ENCODE measurements around the gene PEX13. TPM values are rescaled to one million over a fixed set of nuclear protein-coding genes. Genes with fewer than 3 reads are reported as not detected.
A peak's percentile ranks its signal among the peaks of the same experiment; 100 is the strongest.

The PEX13 gene
- total RNA-seq, 1 donor = 42.3 TPM

GRCh38 chr2:60991644-60992043 lies 25.9 kb upstream of the PEX13 start:
- TF ChIP-seq, protein P1, sequence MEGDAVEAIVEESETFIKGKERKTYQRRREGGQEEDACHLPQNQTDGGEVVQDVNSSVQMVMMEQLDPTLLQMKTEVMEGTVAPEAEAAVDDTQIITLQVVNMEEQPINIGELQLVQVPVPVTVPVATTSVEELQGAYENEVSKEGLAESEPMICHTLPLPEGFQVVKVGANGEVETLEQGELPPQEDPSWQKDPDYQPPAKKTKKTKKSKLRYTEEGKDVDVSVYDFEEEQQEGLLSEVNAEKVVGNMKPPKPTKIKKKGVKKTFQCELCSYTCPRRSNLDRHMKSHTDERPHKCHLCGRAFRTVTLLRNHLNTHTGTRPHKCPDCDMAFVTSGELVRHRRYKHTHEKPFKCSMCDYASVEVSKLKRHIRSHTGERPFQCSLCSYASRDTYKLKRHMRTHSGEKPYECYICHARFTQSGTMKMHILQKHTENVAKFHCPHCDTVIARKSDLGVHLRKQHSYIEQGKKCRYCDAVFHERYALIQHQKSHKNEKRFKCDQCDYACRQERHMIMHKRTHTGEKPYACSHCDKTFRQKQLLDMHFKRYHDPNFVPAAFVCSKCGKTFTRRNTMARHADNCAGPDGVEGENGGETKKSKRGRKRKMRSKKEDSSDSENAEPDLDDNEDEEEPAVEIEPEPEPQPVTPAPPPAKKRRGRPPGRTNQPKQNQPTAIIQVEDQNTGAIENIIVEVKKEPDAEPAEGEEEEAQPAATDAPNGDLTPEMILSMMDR (IDR thresholded peaks at IDR 0.05; ENCODE audit: insufficient read depth, low read depth, low read length) = no peak
- DNase-seq (ENCODE audit: low read depth) = no peak
- no peak overlapping the region for H3K4me3 ChIP-seq (ENCODE audit: low read depth, low read length)

DNA sequence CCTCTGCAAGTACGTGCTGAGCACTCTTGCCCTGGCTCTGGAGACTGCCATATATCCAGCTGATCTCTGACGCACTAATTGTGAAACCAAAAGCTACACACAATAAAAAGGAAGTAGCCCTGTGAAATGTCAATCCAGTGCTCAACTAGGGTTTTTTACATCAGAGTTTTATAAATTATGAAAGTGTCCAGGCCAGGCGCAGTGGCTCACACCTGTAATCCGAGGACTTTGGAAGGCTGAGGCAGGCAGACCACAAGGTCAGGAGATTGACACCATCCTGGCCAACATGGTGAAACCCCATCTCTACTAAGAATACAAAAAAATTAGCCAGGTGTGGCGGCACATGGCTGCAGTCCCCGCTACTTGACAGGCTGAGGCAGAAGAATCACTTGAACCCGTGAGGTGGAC lies 24.5 kb upstream of the PEX13 start:
- TF ChIP-seq, protein P1 (IDR thresholded peaks at IDR 0.05; ENCODE audit: insufficient read depth, low read depth, low read length) = no peak
- no peak for DNase-seq (ENCODE audit: low read depth)
- no peak overlapping the region for H3K4me3 ChIP-seq (ENCODE audit: low read depth, low read length)

DNA sequence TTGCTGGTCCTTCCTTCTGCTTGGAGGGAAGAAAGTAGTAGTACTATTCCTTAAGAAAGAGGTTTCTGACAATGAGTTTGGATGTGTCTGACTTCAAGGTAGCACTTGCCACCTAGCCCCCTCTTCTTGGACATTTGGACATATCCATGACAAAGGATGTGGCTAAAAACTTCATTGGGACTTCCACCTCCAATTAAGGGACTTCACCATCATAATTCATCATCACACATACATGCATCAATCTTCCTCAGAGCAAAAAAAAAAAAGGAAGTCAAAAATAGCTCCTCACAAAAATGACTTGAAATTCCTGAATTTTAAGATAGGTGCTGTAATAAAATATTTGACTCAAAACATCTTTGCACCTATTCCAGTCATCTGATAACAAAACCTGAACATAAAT lies 23.4 kb upstream of the PEX13 start:
- TF ChIP-seq, protein P1 (IDR thresholded peaks at IDR 0.05; ENCODE audit: insufficient read depth, low read depth, low read length) = no peak
- no peak for DNase-seq (ENCODE audit: low read depth)
- H3K4me3 ChIP-seq (ENCODE audit: low read depth, low read length) = no peak overlapping the region

DNA sequence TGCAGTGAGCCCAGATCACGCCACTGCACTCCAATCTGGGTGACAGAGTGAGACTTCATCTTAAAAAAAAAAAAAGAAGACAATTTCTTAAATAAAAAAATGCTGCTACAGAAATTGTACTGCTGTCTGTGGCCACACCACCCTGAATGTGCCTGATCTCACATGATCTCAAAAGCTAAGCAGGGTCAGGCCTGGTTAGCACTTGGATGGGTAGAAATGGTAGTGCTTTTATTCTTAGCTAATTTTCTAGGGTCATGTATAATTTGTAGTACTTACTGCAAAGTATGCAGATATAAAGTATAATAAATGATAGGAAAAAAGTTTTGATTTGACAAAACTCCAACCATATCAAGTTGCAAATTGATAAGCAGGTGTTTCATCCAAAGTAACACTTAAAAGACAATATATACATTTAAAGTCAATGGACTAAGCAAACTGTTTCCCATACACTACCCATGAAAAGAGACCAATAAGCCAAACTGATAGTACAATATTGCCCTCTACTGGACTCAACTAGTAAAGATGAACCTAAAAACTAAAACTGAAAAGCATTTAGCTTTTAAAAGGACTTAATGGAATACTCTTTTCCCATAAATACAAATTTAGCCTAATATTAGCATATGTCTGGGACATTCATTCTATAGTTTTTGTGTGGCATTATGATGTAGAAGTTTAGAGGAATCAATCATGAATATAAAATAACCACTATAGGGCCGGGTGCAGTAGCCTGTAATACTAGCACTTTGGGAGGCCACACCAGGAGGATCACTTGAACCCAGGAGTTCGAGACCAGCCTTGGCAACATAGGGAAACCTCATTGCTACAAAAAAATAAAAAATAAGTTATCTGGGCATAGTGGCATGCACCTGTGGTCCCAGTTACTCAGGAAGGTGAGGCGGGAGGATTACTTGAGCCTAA lies 18.6 kb upstream of the PEX13 start:
- TF ChIP-seq, protein P1 (IDR thresholded peaks at IDR 0.05; ENCODE audit: insufficient read depth, low read depth, low read length) = peak; percentile 52
- DNase-seq (ENCODE audit: low read depth) = peak; percentile 63
- no peak overlapping the region for H3K4me3 ChIP-seq (ENCODE audit: low read depth, low read length)

DNA sequence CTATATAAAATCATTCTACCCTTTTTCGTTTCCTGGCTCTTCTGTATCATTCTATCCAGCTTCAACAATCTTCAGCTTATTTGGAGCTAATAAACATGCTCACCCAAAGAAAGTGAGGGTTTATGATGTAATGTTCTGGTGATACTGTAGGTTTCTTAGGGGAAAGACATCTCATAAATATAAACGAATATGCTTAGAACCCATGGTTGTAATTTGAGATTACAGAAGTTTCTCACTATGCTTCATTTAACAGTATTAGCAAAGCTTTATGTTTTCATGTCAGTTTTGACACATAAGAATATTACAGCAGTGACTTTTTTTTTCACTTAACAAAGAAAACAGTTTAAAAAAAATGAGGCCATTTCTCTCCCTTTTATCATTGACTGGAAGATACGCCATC lies 11.8 kb upstream of the PEX13 start:
- no peak overlapping the region for H3K4me3 ChIP-seq (ENCODE audit: low read depth, low read length)
- no peak for DNase-seq (ENCODE audit: low read depth)
- TF ChIP-seq, protein P1 (IDR thresholded peaks at IDR 0.05; ENCODE audit: insufficient read depth, low read depth, low read length) = no peak

DNA sequence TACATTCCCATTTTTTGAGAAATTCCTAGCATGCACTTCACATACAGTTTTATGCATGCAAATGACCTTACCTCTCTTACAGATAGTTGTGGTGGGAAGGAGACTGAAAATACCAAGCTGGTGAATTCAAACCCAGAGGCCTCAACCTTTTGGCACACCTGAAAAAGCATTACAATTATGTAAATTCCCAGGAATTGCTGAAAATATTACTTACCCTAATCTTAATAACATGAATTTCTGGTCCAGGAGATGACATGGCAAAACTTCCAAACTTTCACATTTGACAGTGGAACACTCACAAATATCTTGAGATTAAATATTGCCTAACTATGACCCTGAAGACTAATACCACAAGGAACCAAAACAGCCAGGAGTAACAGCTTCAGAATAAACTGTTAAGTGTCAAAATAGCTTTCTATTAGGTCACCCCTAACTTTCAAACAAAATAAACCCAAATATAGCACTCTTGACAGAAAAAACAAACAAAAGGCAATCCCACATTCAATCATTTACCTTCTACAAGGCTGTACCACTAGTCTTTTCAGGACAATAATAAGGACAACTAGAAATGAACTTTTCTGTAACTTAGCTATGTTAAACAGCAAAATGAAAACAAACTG lies 10.9 kb upstream of the PEX13 start:
- TF ChIP-seq, protein P1 (IDR thresholded peaks at IDR 0.05; ENCODE audit: insufficient read depth, low read depth, low read length) = no peak
- DNase-seq (ENCODE audit: low read depth) = peak; percentile 40
- H3K4me3 ChIP-seq (ENCODE audit: low read depth, low read length) = no peak overlapping the region

Data from fibroblast of villous mesenchyme (primary cell).